ENCODE measurements around the gene ZYG11A. TPM values are rescaled to one million over a fixed set of nuclear protein-coding genes. Genes with fewer than 3 reads are reported as not detected.

ZYG11A gene
- total and polyA plus RNA-seq, 2 of the 8 experiments (the other 6 are each of a cell fraction or from before 2014, with no cell fraction given) = 0.89 to 2.6 TPM

DNA sequence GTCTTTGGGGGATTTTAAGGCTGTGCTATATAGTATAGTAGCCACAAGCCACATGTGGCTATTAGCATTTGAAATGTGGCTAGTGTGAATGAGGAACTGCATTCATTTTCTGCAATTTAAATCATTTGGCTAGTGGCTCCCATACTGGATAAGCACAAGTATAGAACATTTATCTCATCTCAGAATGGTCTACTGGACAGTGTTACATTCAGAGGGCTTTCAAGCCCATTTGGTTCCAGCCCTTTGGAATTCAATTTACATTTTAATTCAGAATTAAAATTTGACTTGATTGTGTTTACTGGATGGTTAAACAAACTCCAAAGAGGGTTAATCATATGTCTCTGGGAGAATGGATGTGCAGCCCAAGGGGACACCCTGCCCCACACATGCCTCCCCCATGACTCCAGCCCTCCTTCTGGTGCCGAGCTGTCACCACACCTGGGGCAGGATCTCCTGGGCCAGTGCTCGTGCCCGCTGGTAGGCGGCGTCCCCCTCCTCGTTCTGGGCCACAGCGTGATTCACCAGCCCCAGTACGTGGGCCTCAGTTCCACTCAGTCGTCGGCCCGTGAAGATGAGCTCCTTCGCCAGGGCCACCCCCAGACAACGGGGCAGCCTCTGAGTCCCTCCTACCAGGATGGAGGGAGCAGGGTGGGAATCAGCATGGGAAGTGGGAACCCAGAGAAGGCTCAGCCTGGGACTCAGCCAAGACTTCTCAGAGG lies 61.8 kb downstream of the ZYG11A start:
- H3K4me1 ChIP-seq (replicated peaks in 1 of 4; ENCODE audit: control insufficient read depth in 3 of 4, insufficient read depth in 4 of 4, low read length in 3 of 4) = peaks cover 0 to 10% (median 4%) of the 10 kb centered on the region in 4 experiments; a peak in 5 of 7 replicates
- no peak overlapping the region for H4K91ac ChIP-seq (replicated peaks; ENCODE audit: insufficient read length, low read length)
- no peak overlapping the region for H3K4me3 ChIP-seq (ENCODE audit: extremely low read depth in 1 of 4, insufficient read depth in 2 of 4, low read depth in 3 of 4, low read length in 4 of 4)
- no peak overlapping the region for H2BK120ac ChIP-seq (replicated peaks; ENCODE audit: low read depth, low read length)
- no peak overlapping the region for H2AK5ac ChIP-seq (ENCODE audit: low read depth, low read length)
- H3K36me3 ChIP-seq (ENCODE audit: control insufficient read depth in 2 of 4, insufficient read depth in 4 of 4, low read length in 3 of 4) = no peaks in the 10 kb centered on the region; a peak in 1 of 8 replicates
- no peak overlapping the region for H3K14ac ChIP-seq (ENCODE audit: insufficient read length)
- no peak overlapping the region for H2BK5ac ChIP-seq (ENCODE audit: low read depth, low read length)
- H3K9me3 ChIP-seq (ENCODE audit: insufficient read depth in 2 of 2, low read depth in 1 of 2, low read length in 1 of 2) = no peaks in the 10 kb centered on the region
- H2BK20ac ChIP-seq (ENCODE audit: low read length) = no peak overlapping the region
- H4K5ac ChIP-seq (ENCODE audit: insufficient read length, low read depth, low read length) = peak overlapping the region; percentile 29
- FAIRE-seq (no peak), DNase-seq (ENCODE audit: low read depth in 1 of 2, low spot score in 2 of 2) (no peak)
- no peaks in the 10 kb centered on the region for H4K20me1 ChIP-seq (replicated peaks in 1 of 2; ENCODE audit: control insufficient read depth in 1 of 2, insufficient read depth in 2 of 2, low read length in 2 of 2)
- 84% methylated on average over 7 of the region's 13 CpGs; no CpG with 5 or more reads in 1 of the 2 experiments for WGBS, 2 experiments (ENCODE audit: extremely low coverage in 1 of 2, insufficient coverage in 1 of 2, insufficient read length in 1 of 2, insufficient replicate concordance in 2 of 2, low coverage in 1 of 2, low lambda C conversion rate in 2 of 2, missing lambda C conversion rate in 1 of 2)
- H3K23me2 ChIP-seq (ENCODE audit: low read depth, low read length) = no peaks in the 10 kb centered on the region
- no peak overlapping the region for H3K56ac ChIP-seq (replicated peaks; ENCODE audit: insufficient read length, low read depth, low read length)
- H3K9ac ChIP-seq (replicated peaks in 1 of 4; ENCODE audit: extremely low read depth in 1 of 4, low read depth in 3 of 4, low read length in 3 of 4) = no peak overlapping the region
- peak overlapping the region; percentile 23; the same call in 1 of the 2 replicates for H2BK12ac ChIP-seq (ENCODE audit: low read depth, low read length)
- CTCF ChIA-PET (ENCODE audit: partially characterized antibody) = interaction anchor here (0.6 to 3.6 kb wide), 25 partner anchors 10 to 410 kb away, joined by 3 to 39 read pairs (median 4); partner anchors contain the start of gene ECHDC2
- no peak overlapping the region for H3K4ac ChIP-seq (replicated peaks; ENCODE audit: insufficient read length, low read depth, low read length)
- H3K23ac ChIP-seq (ENCODE audit: insufficient read length) = no peak overlapping the region
- no peak overlapping the region for H3K4me2 ChIP-seq (ENCODE audit: insufficient read depth in 1 of 2, low read depth in 2 of 2, low read length in 2 of 2)
- H4K8ac ChIP-seq (ENCODE audit: extremely low read depth, insufficient read depth, low read length) = no peak overlapping the region
- POLR2A ChIA-PET (ENCODE audit: partially characterized antibody) = interaction anchor here (0.9 to 2.0 kb wide), 3 partner anchors 10 to 181 kb away, joined by 3 to 5 read pairs (median 3); partner anchors contain the start of gene ZYG11A
- H3K79me2 ChIP-seq (ENCODE audit: control insufficient read depth in 1 of 2, insufficient read depth in 2 of 2, low read length in 2 of 2) = no peaks in the 10 kb centered on the region
- no peak overlapping the region for H2BK15ac ChIP-seq (ENCODE audit: low read length)
- H3K79me1 ChIP-seq (ENCODE audit: low read depth, low read length) = no peaks in the 10 kb centered on the region
- H3K27ac ChIP-seq (ENCODE audit: low read depth, low read length) = no peak overlapping the region
- H3K18ac ChIP-seq (ENCODE audit: extremely low read depth, low read length) = no peak overlapping the region
- no peaks in the 10 kb centered on the region for H3K27me3 ChIP-seq (replicated peaks in 1 of 4; ENCODE audit: control insufficient read depth in 3 of 4, extremely low read depth in 1 of 4, insufficient read depth in 3 of 4, low read length in 3 of 4)
- H2AFZ ChIP-seq (ENCODE audit: low read length) = no peak overlapping the region
- TF ChIP-seq GTF2F1 (IDR thresholded peaks at IDR 0.05; ENCODE audit: borderline replicate concordance, low read depth, low read length) = no peak
- TF ChIP-seq NANOG (IDR thresholded peaks at IDR 0.05; ENCODE audit: insufficient read depth, low read depth, low read length, poor library complexity, severe bottlenecking) = no peak
- no peak for TF ChIP-seq BRCA1 (IDR thresholded peaks at IDR 0.05; ENCODE audit: low read depth, low read length)
- no peak for TF ChIP-seq CHD2 (IDR thresholded peaks at IDR 0.05; ENCODE audit: low read length)
- no peak for TF ChIP-seq ZNF274 (IDR thresholded peaks at IDR 0.05; ENCODE audit: borderline replicate concordance, extremely low read depth, low read length)
- no peak for TF ChIP-seq KDM4A (IDR thresholded peaks at IDR 0.05; ENCODE audit: low read depth, low read length, severe bottlenecking)
- TF ChIP-seq, protein P1, sequence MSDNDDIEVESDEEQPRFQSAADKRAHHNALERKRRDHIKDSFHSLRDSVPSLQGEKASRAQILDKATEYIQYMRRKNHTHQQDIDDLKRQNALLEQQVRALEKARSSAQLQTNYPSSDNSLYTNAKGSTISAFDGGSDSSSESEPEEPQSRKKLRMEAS (IDR thresholded peaks at IDR 0.05) = no peak
- TF ChIP-seq MAFK (IDR thresholded peaks at IDR 0.05; ENCODE audit: low read depth, low read length) = no peak
- TF ChIP-seq, protein P2, sequence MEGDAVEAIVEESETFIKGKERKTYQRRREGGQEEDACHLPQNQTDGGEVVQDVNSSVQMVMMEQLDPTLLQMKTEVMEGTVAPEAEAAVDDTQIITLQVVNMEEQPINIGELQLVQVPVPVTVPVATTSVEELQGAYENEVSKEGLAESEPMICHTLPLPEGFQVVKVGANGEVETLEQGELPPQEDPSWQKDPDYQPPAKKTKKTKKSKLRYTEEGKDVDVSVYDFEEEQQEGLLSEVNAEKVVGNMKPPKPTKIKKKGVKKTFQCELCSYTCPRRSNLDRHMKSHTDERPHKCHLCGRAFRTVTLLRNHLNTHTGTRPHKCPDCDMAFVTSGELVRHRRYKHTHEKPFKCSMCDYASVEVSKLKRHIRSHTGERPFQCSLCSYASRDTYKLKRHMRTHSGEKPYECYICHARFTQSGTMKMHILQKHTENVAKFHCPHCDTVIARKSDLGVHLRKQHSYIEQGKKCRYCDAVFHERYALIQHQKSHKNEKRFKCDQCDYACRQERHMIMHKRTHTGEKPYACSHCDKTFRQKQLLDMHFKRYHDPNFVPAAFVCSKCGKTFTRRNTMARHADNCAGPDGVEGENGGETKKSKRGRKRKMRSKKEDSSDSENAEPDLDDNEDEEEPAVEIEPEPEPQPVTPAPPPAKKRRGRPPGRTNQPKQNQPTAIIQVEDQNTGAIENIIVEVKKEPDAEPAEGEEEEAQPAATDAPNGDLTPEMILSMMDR (IDR thresholded peaks at IDR 0.05; ENCODE audit: control extremely low read depth in 1 of 3, insufficient read depth in 1 of 3, low read depth in 1 of 3, low read length in 3 of 3) = no peak
- no peak for TF ChIP-seq POLR2A (IDR thresholded peaks at IDR 0.05; ENCODE audit: control extremely low read depth in 1 of 2, low read depth in 2 of 2, low read length in 2 of 2)
